ENCODE measurements around the gene KCNJ15.

The KCNJ15 gene

GRCh38 chr21:38272215-38272614 lies 15.4 kb downstream of the KCNJ15 start:
- Mint-ChIP-seq H3K27me3 (peaks cover 1% of the 10 kb centered on the region), H3K27ac (no peak overlapping the region), H3K36me3 (no peaks in the 10 kb centered on the region), H3K4me3 (no peak overlapping the region), H3K9me3 (peaks cover 4% of the 10 kb centered on the region), H3K4me1 (no peaks in the 10 kb centered on the region)
- ATAC-seq = no peak

GRCh38 chr21:38273745-38274542 lies 17.2 kb downstream of the KCNJ15 start:
- Mint-ChIP-seq H3K27ac (no peak overlapping the region), H3K4me1 (no peaks in the 10 kb centered on the region), H3K4me3 (no peak overlapping the region), H3K9me3 (peaks cover 8% of the 10 kb centered on the region), H3K27me3 (no peaks in the 10 kb centered on the region), H3K36me3 (no peaks in the 10 kb centered on the region)
- ATAC-seq = no peak

- Mint-ChIP-seq H3K4me1 (no peaks in the 10 kb centered on the region), H3K4me3 (no peak overlapping the region), H3K9me3 (peaks cover 8% of the 10 kb centered on the region), H3K36me3 (no peaks in the 10 kb centered on the region), H3K27me3 (no peaks in the 10 kb centered on the region), H3K27ac (no peak overlapping the region)
- ATAC-seq = no peak
Observed at GRCh38 chr21:38277501-38278131, 20.8 kb downstream of the KCNJ15 start.

GRCh38 chr21:38280454-38280853 lies 23.7 kb downstream of the KCNJ15 start:
- Mint-ChIP-seq H3K36me3 (no peaks in the 10 kb centered on the region), H3K4me3 (no peak overlapping the region), H3K27ac (no peak overlapping the region), H3K9me3 (peaks cover 6% of the 10 kb centered on the region), H3K27me3 (no peaks in the 10 kb centered on the region), H3K4me1 (no peaks in the 10 kb centered on the region)
- ATAC-seq = no peak

- H3K4me3 Mint-ChIP-seq = no peak overlapping the region
- peaks cover 6% of the 10 kb centered on the region for H3K9me3 Mint-ChIP-seq
- no peaks in the 10 kb centered on the region for H3K36me3 Mint-ChIP-seq
- H3K27me3 Mint-ChIP-seq = no peaks in the 10 kb centered on the region
- H3K4me1 Mint-ChIP-seq = no peaks in the 10 kb centered on the region
- H3K27ac Mint-ChIP-seq = no peak overlapping the region
- no peak for ATAC-seq
Observed at GRCh38 chr21:38280867-38281266, 24.1 kb downstream of the KCNJ15 start.

GRCh38 chr21:38282921-38283320 lies 26.1 kb downstream of the KCNJ15 start:
- Mint-ChIP-seq H3K9me3 (peaks cover 6% of the 10 kb centered on the region), H3K4me1 (no peaks in the 10 kb centered on the region)

GRCh38 chr21:38284216-38284615 lies 27.4 kb downstream of the KCNJ15 start:
- H3K9me3 Mint-ChIP-seq = peaks cover 2% of the 10 kb centered on the region
- peak; percentile 8 for ATAC-seq
- no peaks in the 10 kb centered on the region for H3K36me3 Mint-ChIP-seq
- no peak overlapping the region for H3K27ac Mint-ChIP-seq
- no peak overlapping the region for H3K4me3 Mint-ChIP-seq
- H3K4me1 Mint-ChIP-seq = no peaks in the 10 kb centered on the region
- H3K27me3 Mint-ChIP-seq = peaks cover 9% of the 10 kb centered on the region

More at GRCh38 chr21:38282921-38283320, 26.1 kb downstream of the KCNJ15 start:
- Mint-ChIP-seq H3K36me3 (no peaks in the 10 kb centered on the region), H3K4me3 (no peak overlapping the region), H3K27me3 (no peaks in the 10 kb centered on the region), H3K27ac (no peak overlapping the region)
- no peak for ATAC-seq

- Mint-ChIP-seq H3K27me3 (peaks cover 22% of the 10 kb centered on the region), H3K9me3 (peaks cover 2% of the 10 kb centered on the region), H3K36me3 (no peaks in the 10 kb centered on the region), H3K27ac (no peak overlapping the region), H3K4me3 (no peak overlapping the region), H3K4me1 (no peaks in the 10 kb centered on the region)
- no peak for ATAC-seq
Observed at GRCh38 chr21:38286739-38287471, 30.1 kb downstream of the KCNJ15 start.

- H3K27me3 Mint-ChIP-seq = peaks cover 22% of the 10 kb centered on the region
- no peak overlapping the region for H3K27ac Mint-ChIP-seq
- H3K36me3 Mint-ChIP-seq = no peaks in the 10 kb centered on the region
- H3K4me1 Mint-ChIP-seq = no peaks in the 10 kb centered on the region
- ATAC-seq = no peak
- peaks cover 2% of the 10 kb centered on the region for H3K9me3 Mint-ChIP-seq
- no peak overlapping the region for H3K4me3 Mint-ChIP-seq
Observed at GRCh38 chr21:38287476-38287875, 30.7 kb downstream of the KCNJ15 start.

- H3K4me3 Mint-ChIP-seq = no peak overlapping the region
Observed at GRCh38 chr21:38289705-38290485, 33.1 kb downstream of the KCNJ15 start.

GRCh38 chr21:38290809-38291208 lies 34.0 kb downstream of the KCNJ15 start:
- Mint-ChIP-seq H3K36me3 (no peaks in the 10 kb centered on the region), H3K4me1 (no peaks in the 10 kb centered on the region), H3K27ac (no peak overlapping the region), H3K9me3 (no peaks in the 10 kb centered on the region), H3K4me3 (no peak overlapping the region), H3K27me3 (peaks cover 22% of the 10 kb centered on the region)
- ATAC-seq = no peak

More at GRCh38 chr21:38289705-38290485, 33.1 kb downstream of the KCNJ15 start:
- ATAC-seq = no peak
- Mint-ChIP-seq H3K27me3 (peaks cover 22% of the 10 kb centered on the region), H3K9me3 (no peaks in the 10 kb centered on the region), H3K36me3 (no peaks in the 10 kb centered on the region), H3K27ac (no peak overlapping the region), H3K4me1 (no peaks in the 10 kb centered on the region)

GRCh38 chr21:38291874-38292273 lies 35.1 kb downstream of the KCNJ15 start:
- H3K9me3 Mint-ChIP-seq = no peaks in the 10 kb centered on the region
- H3K27me3 Mint-ChIP-seq = peaks cover 22% of the 10 kb centered on the region
- no peak for ATAC-seq
- no peak overlapping the region for H3K27ac Mint-ChIP-seq
- no peaks in the 10 kb centered on the region for H3K4me1 Mint-ChIP-seq
- H3K36me3 Mint-ChIP-seq = no peaks in the 10 kb centered on the region
- H3K4me3 Mint-ChIP-seq = no peak overlapping the region

- H3K27me3 Mint-ChIP-seq = peaks cover 22% of the 10 kb centered on the region
- ATAC-seq = no peak
- no peaks in the 10 kb centered on the region for H3K9me3 Mint-ChIP-seq
- no peaks in the 10 kb centered on the region for H3K4me1 Mint-ChIP-seq
- H3K36me3 Mint-ChIP-seq = no peaks in the 10 kb centered on the region
- no peak overlapping the region for H3K4me3 Mint-ChIP-seq
- no peak overlapping the region for H3K27ac Mint-ChIP-seq
Observed at GRCh38 chr21:38293113-38293512, 36.3 kb downstream of the KCNJ15 start.

GRCh38 chr21:38293765-38294164 lies 37.0 kb downstream of the KCNJ15 start:
- ATAC-seq = peak; percentile 28
- Mint-ChIP-seq H3K9me3 (no peaks in the 10 kb centered on the region), H3K36me3 (no peaks in the 10 kb centered on the region), H3K4me3 (no peak overlapping the region), H3K27me3 (peaks cover 20% of the 10 kb centered on the region), H3K27ac (no peak overlapping the region), H3K4me1 (no peaks in the 10 kb centered on the region)

- ATAC-seq = no peak
- H3K9me3 Mint-ChIP-seq = no peaks in the 10 kb centered on the region
- H3K36me3 Mint-ChIP-seq = no peaks in the 10 kb centered on the region
- peaks cover 20% of the 10 kb centered on the region for H3K27me3 Mint-ChIP-seq
- H3K4me1 Mint-ChIP-seq = no peaks in the 10 kb centered on the region
- no peak overlapping the region for H3K4me3 Mint-ChIP-seq
- no peak overlapping the region for H3K27ac Mint-ChIP-seq
Observed at GRCh38 chr21:38294609-38295008, 37.8 kb downstream of the KCNJ15 start.

Measured in stimulated activated memory B cell treated with anti-CD40 and anti-IgM and Interleukin-4, amounts not matched to agents 10 μg/mL and 1 μg/mL and 100 μg/mL, for 72 hours (primary cell).